GM21737 (cell line): ENCODE results near the gene GATA5.

ENCODE experiments used
- ATAC-seq: cut with Tn5 transposase; IDR thresholded peaks from one replicate; pipeline ENCODE4 v1.9.1; 2021; ENCODE audit warnings: mild to moderate bottlenecking, moderate library complexity; ENCODE audit not compliant: unreplicated experiment

Gene GATA5

GRCh38 chr20:62457098-62457497 lies 18.7 kb downstream of the GATA5 start:
- no peak for ATAC-seq

GRCh38 chr20:62455929-62456328 lies 19.9 kb downstream of the GATA5 start:
- ATAC-seq = no peak

- no peak for ATAC-seq
Observed at GRCh38 chr20:62454904-62455636, 20.7 kb downstream of the GATA5 start.

- no peak for ATAC-seq
Observed at GRCh38 chr20:62453186-62453808, 22.5 kb downstream of the GATA5 start.

GRCh38 chr20:62452475-62453095 lies 23.2 kb downstream of the GATA5 start:
- ATAC-seq = no peak

GRCh38 chr20:62451970-62452369 lies 23.8 kb downstream of the GATA5 start:
- no peak for ATAC-seq

- no peak for ATAC-seq
Observed at GRCh38 chr20:62451156-62451767, 24.5 kb downstream of the GATA5 start.

GRCh38 chr20:62449951-62450691 lies 25.7 kb downstream of the GATA5 start:
- no peak for ATAC-seq

GRCh38 chr20:62448788-62449187 lies 27.0 kb downstream of the GATA5 start:
- ATAC-seq = no peak

GRCh38 chr20:62448038-62448437 lies 27.8 kb downstream of the GATA5 start:
- ATAC-seq = no peak

- ATAC-seq = no peak
Observed at GRCh38 chr20:62446888-62447869, 28.6 kb downstream of the GATA5 start.

GRCh38 chr20:62446481-62446880 lies 29.3 kb downstream of the GATA5 start:
- ATAC-seq = no peak

GRCh38 chr20:62445553-62446340 lies 30.0 kb downstream of the GATA5 start:
- ATAC-seq = no peak

GRCh38 chr20:62444286-62444685 lies 31.5 kb downstream of the GATA5 start:
- no peak for ATAC-seq

GRCh38 chr20:62441987-62442539 lies 33.7 kb downstream of the GATA5 start:
- ATAC-seq = no peak

- ATAC-seq = no peak
Observed at GRCh38 chr20:62439218-62439617, 36.6 kb downstream of the GATA5 start.

GRCh38 chr20:62437927-62438326 lies 37.9 kb downstream of the GATA5 start:
- ATAC-seq = no peak

- ATAC-seq = no peak
Observed at GRCh38 chr20:62437496-62437895, 38.3 kb downstream of the GATA5 start.

- no peak for ATAC-seq
Observed at GRCh38 chr20:62436692-62437091, 39.1 kb downstream of the GATA5 start.
